K562 (cell line): ENCODE data around the gene CBLC. TPM values are rescaled to one million over a fixed set of nuclear protein-coding genes. Genes with fewer than 3 reads are reported as not detected.

Source experiments
- ADNP ChIP-seq: fragments of 200-800 bp; sonication (Bioruptor generic); IDR thresholded peaks from 2 replicates; pipeline ENCODE4 v1.6.1; 2016; ENCODE audit warnings: missing genetic modification characterization, missing compliant biosample characterization
- CREB1 ChIP-seq, 2 experiments: sonication (generic) in 1 of 2; formaldehyde crosslinking in 1 of 2; IDR thresholded peaks; 2 replicates each; pipeline versions ENCODE4 v1.6.1 to v1.8.0; 2012 to 2022; ENCODE audit warnings: inconsistent platforms in 1 of 2, mild to moderate bottlenecking in 1 of 2, missing genetic modification reagents in 1 of 2, moderate library complexity in 1 of 2
- GATAD2A ChIP-seq: fragments of 450-650 bp; IDR thresholded peaks from 2 replicates; pipeline ENCODE4 v1.6.1; 2017
- NFATC3 ChIP-seq: fragments of 450-650 bp; IDR thresholded peaks from 2 replicates; pipeline ENCODE4 v1.6.1; 2017; ENCODE audit warnings: mild to moderate bottlenecking
- NR2C2 ChIP-seq, 2 experiments: fragments of 200-800 bp in 1 of 2; sonication (Bioruptor generic) in 1 of 2; sonication (generic) in 1 of 2; formaldehyde crosslinking in 1 of 2; IDR thresholded peaks; 2 replicates each; pipeline versions ENCODE4 v1.6.1 to v1.8.0; 2016 to 2022; ENCODE audit warnings: mild to moderate bottlenecking in 1 of 2, missing compliant biosample characterization in 1 of 2, missing genetic modification characterization in 1 of 2, missing genetic modification reagents in 1 of 2
- ZNF143 ChIP-seq: sonication (generic); formaldehyde crosslinking; IDR thresholded peaks from 2 replicates; pipeline ENCODE4 v1.9.0; 2022; ENCODE audit warnings: mild to moderate bottlenecking, missing genetic modification reagents
- polyA plus RNA-seq, 8 experiments: library from polyadenylated mRNA; depleted of rRNA in 4 of 8; stranded (reverse) in 5 of 8; unstranded in 3 of 8; fragments of >200 nt; fragmentation: Nextera tagmentation in 2 of 8; fragmentation: Illumina TruSeq in 1 of 8; extraction: Ambion mirVana in 2 of 8; extraction: Trizol in 1 of 8; gene quantifications; 2 replicates each; pipeline versions ENCODE4 v1.2.1 to v1.2.3, GENCODE V29; 2011 to 2014; ENCODE audit warnings: inconsistent platforms in 1 of 8, missing spikeins in 1 of 8
- total RNA-seq, 7 experiments: library from RNA; depleted of rRNA in 6 of 7; stranded (reverse); fragments of >200 nt in 6 of 7; fragmentation: Illumina TruSeq in 2 of 7; extraction: Trizol in 2 of 7; gene quantifications; 2 replicates each; pipeline versions ENCODE4 v1.2.1 to v1.2.3, GENCODE V29; 2011 to 2021; ENCODE audit warnings: low replicate concordance in 1 of 7
- TF ChIP-seq, protein P1 (sequence below): fragments of 450-650 bp; IDR thresholded peaks from 2 replicates; pipeline ENCODE4 v1.6.1; 2016; ENCODE audit warnings: mild to moderate bottlenecking, moderate library complexity
- TF ChIP-seq, protein P2 (sequence below), 2 experiments: fragments of 450-650 bp in 1 of 2; sonication (generic) in 1 of 2; formaldehyde crosslinking; conservative IDR thresholded peaks; 2 replicates each; pipeline versions ENCODE4 v1.4.0 to v1.8.1; 2020 to 2022; ENCODE audit warnings: mild to moderate bottlenecking in 1 of 2, missing genetic modification reagents in 1 of 2
- TF ChIP-seq, protein P3 (sequence below), 2 experiments: fragments of 450-650 bp; IDR thresholded peaks; 2 replicates each; pipeline ENCODE4 v1.6.1; 2016

Gene CBLC
- total and polyA plus RNA-seq, 9 of the 15 experiments (the other 6 are each of a cell fraction or from before 2014, with no cell fraction given): 0.09 TPM; not detected in 8

DNA sequence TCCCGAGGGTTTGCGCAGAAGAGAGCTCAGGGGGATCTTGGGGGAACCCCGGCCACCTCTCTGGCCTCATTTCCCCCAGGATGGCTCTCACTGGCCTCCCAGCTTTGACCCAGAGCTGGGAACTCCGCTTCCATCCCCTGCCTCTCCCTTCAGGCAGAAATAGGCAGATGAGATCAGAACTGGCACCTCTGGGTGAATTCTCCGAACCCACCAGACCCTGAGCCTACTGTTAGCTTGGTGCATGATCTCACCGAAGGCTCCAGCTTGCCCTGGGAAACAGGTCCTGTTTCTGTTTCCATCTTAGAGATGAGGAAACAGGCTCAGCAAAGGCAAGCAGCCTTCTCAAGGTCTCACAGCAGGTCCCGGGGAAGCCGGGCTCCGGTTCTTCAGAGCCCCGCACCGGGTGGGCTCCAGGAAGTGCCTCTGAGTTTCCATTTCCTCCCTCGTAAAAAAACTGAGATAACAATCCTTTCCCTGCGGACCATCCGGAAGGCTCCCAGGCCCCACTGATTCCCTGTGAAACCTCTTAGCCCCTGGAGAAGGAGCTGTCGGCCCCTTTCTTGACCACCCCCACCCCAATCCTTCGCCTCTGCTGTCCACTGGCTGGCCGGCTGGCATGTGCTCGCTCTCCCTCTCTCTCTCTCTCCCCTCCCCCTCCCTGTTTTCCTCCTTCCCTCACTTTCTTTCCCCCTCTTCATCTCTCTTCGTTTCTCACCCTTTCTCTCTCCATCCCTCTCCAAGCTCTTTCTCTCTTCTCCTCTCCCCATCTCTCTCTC, 70.5 kb downstream of the CBLC start (continued):
- TF ChIP-seq, protein P1, sequence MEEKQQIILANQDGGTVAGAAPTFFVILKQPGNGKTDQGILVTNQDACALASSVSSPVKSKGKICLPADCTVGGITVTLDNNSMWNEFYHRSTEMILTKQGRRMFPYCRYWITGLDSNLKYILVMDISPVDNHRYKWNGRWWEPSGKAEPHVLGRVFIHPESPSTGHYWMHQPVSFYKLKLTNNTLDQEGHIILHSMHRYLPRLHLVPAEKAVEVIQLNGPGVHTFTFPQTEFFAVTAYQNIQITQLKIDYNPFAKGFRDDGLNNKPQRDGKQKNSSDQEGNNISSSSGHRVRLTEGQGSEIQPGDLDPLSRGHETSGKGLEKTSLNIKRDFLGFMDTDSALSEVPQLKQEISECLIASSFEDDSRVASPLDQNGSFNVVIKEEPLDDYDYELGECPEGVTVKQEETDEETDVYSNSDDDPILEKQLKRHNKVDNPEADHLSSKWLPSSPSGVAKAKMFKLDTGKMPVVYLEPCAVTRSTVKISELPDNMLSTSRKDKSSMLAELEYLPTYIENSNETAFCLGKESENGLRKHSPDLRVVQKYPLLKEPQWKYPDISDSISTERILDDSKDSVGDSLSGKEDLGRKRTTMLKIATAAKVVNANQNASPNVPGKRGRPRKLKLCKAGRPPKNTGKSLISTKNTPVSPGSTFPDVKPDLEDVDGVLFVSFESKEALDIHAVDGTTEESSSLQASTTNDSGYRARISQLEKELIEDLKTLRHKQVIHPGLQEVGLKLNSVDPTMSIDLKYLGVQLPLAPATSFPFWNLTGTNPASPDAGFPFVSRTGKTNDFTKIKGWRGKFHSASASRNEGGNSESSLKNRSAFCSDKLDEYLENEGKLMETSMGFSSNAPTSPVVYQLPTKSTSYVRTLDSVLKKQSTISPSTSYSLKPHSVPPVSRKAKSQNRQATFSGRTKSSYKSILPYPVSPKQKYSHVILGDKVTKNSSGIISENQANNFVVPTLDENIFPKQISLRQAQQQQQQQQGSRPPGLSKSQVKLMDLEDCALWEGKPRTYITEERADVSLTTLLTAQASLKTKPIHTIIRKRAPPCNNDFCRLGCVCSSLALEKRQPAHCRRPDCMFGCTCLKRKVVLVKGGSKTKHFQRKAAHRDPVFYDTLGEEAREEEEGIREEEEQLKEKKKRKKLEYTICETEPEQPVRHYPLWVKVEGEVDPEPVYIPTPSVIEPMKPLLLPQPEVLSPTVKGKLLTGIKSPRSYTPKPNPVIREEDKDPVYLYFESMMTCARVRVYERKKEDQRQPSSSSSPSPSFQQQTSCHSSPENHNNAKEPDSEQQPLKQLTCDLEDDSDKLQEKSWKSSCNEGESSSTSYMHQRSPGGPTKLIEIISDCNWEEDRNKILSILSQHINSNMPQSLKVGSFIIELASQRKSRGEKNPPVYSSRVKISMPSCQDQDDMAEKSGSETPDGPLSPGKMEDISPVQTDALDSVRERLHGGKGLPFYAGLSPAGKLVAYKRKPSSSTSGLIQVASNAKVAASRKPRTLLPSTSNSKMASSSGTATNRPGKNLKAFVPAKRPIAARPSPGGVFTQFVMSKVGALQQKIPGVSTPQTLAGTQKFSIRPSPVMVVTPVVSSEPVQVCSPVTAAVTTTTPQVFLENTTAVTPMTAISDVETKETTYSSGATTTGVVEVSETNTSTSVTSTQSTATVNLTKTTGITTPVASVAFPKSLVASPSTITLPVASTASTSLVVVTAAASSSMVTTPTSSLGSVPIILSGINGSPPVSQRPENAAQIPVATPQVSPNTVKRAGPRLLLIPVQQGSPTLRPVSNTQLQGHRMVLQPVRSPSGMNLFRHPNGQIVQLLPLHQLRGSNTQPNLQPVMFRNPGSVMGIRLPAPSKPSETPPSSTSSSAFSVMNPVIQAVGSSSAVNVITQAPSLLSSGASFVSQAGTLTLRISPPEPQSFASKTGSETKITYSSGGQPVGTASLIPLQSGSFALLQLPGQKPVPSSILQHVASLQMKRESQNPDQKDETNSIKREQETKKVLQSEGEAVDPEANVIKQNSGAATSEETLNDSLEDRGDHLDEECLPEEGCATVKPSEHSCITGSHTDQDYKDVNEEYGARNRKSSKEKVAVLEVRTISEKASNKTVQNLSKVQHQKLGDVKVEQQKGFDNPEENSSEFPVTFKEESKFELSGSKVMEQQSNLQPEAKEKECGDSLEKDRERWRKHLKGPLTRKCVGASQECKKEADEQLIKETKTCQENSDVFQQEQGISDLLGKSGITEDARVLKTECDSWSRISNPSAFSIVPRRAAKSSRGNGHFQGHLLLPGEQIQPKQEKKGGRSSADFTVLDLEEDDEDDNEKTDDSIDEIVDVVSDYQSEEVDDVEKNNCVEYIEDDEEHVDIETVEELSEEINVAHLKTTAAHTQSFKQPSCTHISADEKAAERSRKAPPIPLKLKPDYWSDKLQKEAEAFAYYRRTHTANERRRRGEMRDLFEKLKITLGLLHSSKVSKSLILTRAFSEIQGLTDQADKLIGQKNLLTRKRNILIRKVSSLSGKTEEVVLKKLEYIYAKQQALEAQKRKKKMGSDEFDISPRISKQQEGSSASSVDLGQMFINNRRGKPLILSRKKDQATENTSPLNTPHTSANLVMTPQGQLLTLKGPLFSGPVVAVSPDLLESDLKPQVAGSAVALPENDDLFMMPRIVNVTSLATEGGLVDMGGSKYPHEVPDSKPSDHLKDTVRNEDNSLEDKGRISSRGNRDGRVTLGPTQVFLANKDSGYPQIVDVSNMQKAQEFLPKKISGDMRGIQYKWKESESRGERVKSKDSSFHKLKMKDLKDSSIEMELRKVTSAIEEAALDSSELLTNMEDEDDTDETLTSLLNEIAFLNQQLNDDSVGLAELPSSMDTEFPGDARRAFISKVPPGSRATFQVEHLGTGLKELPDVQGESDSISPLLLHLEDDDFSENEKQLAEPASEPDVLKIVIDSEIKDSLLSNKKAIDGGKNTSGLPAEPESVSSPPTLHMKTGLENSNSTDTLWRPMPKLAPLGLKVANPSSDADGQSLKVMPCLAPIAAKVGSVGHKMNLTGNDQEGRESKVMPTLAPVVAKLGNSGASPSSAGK: peak; percentile 75
- TF ChIP-seq NFATC3 (no peak), ADNP (tag) (no peak), ZNF143 (CRISPR knock-in tag) (no peak), CREB1 (IDR thresholded peaks at IDR 0.05) (no peak), CREB1 (CRISPR knock-in tag; IDR thresholded peaks at IDR 0.05) (no peak), GATAD2A (no peak), NR2C2 (CRISPR knock-in tag; IDR thresholded peaks at IDR 0.05) (no peak), NR2C2 (tag; IDR thresholded peaks at IDR 0.05) (peak; percentile 57)
- TF ChIP-seq, protein P2, sequence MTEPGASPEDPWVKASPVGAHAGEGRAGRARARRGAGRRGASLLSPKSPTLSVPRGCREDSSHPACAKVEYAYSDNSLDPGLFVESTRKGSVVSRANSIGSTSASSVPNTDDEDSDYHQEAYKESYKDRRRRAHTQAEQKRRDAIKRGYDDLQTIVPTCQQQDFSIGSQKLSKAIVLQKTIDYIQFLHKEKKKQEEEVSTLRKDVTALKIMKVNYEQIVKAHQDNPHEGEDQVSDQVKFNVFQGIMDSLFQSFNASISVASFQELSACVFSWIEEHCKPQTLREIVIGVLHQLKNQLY (CRISPR knock-in tag; conservative IDR thresholded peaks at IDR 0.05): no peak
- TF ChIP-seq, protein P3, sequence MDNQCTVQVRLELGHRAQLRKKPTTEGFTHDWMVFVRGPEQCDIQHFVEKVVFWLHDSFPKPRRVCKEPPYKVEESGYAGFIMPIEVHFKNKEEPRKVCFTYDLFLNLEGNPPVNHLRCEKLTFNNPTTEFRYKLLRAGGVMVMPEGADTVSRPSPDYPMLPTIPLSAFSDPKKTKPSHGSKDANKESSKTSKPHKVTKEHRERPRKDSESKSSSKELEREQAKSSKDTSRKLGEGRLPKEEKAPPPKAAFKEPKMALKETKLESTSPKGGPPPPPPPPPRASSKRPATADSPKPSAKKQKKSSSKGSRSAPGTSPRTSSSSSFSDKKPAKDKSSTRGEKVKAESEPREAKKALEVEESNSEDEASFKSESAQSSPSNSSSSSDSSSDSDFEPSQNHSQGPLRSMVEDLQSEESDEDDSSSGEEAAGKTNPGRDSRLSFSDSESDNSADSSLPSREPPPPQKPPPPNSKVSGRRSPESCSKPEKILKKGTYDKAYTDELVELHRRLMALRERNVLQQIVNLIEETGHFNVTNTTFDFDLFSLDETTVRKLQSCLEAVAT (IDR thresholded peaks at IDR 0.05): peak; percentile 40 to 49; a peak in 2 of 4 replicates
